SW480 (cell line): Measurements from ENCODE around the gene FAM50A.

Experiments used
- DNase-seq: peaks from one replicate; pipeline ENCODE4 v3.0.0-alpha.2; 2016; ENCODE audit warnings: low spot score

The FAM50A gene

DNA sequence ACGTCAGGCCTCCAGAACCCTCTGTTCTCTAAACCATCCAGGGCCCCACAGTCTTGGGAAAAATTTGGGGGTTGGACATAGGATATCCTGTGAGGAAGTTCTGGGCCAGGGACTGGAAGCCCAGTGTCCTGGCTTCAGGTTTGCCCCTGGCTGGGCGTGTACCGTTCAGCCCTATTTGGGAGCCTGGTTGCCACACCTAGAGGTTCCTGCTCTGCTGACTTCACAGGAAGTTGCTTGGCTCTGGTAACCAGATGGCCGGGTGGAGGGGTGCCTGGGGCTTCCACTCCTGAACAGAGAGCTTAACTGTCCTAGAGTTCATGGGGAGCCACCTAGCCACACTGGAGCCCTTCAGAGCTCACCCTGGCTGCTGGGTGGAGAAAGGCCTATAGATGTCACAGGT lies 31.5 kb upstream of the FAM50A start:
- no peak for DNase-seq

DNA sequence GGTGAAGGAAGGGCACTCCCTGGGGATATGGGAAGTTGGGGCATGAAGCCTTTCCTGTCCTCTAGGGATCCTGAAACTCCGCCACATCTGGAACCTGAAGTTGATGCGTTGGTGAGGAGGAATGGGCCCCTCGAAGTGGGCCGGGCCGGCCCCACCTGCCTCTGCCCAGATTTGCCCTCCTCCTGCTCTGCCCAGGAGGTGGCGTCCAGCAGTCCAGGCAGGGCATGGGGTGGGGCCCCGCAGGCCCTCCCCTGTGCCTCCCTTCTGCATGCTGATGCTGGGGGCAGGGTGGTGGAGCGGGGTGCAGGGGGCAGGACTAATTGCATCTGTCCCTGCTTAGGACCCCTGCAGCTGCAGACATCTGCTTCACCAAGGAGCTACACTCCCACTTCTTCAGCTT lies 30.8 kb upstream of the FAM50A start:
- no peak for DNase-seq

DNA sequence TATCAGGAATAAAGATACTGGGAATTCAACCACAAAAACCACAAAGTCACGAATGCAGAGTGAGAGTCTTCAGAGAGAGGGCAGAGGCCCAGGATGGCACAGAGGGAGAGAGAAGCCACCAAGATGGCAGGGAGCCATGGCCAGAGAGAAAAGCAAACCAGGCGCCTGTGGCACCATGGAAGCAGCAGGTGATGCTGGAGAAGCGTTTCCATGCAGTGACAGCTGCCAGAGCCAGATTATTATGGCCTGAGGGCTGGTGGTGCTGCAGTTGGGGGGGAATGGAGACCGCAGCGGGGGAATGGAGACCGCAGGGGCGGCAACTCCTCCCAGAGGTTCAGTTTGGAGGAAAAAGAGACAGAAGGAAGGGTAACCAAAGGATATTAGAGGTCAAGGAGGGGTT lies 26.8 kb upstream of the FAM50A start:
- DNase-seq: no peak

DNA sequence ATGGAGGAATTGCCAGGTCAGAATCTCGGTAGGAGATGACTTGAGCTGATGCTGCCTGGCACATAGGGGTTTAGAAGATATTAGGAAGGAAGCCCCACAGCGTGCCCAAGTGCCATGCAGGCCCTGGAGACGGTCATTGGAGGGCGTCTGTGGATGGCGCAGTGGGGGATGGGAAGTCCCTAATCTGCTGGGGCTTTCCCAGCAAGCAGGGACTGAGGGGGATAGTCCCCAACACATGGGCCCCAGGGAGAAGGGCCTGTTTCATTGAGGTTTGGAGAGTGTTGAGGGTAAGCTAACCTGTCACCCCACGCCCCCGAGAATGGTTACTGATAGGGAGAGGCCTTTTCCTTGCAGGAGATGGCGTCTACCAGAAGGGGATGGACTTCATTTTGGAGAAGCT lies 24.8 kb upstream of the FAM50A start:
- no peak for DNase-seq

DNA sequence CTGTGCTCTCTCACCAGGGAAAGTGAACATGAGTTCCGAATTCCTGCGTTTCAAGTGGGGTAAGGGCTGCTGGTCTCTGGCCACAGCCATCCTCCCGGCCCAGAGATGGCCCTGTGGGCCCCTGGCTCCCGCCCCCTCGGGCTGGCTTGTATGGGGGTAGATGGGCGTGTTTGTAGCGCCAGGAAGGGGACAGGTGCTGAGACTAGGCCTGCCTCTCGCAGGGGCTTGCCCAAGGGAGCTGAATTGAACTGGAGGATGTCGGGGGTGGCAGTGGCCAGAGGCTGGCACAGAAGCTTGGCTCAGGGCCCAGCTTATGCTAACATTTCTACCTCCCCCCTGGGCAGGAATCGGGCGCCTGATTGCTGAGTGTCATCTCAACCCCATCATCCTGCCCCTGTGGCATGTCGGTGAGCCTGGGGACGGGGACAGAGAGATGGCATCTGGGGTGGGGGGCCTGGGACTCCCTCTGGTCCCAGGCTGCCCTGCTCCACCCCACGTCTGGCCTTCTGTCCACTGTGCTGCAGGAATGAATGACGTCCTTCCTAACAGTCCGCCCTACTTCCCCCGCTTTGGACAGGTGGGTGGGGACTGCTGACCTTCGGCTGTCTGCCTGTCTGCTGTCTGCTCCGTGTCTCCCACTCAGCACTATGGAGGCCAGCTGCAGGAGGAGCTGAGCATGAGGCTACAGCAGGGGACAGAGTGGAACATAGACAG lies 24.1 kb upstream of the FAM50A start:
- no peak for DNase-seq

DNA sequence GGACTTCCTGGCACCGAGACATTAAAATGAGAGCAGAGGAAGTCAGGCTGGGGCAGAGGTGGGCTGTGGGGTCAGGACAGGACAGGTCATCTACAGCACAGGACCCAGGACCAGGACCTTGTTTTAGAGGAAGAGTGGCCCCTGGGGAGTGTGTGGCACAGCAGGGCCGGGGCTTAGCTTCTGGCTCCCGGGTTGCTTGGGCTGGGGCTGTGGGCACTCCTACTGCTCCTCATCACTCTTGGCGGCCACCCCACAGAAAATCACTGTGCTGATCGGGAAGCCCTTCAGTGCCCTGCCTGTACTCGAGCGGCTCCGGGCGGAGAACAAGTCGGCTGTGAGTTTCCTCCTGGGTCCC lies 23.6 kb upstream of the FAM50A start:
- no peak for DNase-seq

DNA sequence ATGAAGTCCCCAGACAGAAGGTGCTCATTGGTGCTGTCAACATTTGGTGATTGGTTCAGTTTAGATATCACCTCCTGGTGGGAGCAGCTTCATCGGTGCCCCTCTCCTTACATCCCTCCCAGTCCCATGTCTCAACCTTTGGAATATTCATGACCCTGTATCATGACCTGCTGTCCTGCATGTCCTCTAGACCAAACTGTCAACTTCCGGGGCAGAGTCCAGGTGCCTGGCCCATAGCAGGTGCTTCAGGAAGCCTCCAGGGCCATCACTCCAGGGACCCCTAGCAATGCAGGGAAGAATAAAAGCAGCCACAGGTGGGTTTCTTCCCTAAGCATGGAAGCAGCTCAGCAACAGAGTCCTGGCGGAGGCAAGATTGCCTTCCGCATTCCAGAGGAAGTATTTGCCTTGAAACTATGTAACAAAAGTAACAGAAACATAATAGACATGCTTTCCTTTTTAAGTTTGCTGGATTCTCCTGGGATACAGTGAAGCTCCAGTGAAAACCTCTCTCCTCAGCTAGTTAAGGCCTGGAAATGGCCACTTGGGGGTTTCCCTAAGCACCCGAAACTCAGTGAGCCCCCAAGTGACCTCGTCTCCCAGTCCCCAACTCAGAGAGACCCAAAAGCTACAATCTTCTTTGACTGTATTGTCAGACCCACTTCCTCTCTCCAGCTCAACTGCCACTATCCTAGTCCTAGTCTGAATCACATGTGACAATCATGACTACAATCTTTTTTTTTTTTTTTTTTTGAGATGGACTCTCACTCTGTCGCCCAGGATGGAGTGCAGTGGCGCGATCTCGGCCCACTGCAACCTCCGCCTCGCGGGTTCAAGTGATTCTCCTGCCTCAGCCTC lies 16.8 kb upstream of the FAM50A start:
- no peak for DNase-seq

DNA sequence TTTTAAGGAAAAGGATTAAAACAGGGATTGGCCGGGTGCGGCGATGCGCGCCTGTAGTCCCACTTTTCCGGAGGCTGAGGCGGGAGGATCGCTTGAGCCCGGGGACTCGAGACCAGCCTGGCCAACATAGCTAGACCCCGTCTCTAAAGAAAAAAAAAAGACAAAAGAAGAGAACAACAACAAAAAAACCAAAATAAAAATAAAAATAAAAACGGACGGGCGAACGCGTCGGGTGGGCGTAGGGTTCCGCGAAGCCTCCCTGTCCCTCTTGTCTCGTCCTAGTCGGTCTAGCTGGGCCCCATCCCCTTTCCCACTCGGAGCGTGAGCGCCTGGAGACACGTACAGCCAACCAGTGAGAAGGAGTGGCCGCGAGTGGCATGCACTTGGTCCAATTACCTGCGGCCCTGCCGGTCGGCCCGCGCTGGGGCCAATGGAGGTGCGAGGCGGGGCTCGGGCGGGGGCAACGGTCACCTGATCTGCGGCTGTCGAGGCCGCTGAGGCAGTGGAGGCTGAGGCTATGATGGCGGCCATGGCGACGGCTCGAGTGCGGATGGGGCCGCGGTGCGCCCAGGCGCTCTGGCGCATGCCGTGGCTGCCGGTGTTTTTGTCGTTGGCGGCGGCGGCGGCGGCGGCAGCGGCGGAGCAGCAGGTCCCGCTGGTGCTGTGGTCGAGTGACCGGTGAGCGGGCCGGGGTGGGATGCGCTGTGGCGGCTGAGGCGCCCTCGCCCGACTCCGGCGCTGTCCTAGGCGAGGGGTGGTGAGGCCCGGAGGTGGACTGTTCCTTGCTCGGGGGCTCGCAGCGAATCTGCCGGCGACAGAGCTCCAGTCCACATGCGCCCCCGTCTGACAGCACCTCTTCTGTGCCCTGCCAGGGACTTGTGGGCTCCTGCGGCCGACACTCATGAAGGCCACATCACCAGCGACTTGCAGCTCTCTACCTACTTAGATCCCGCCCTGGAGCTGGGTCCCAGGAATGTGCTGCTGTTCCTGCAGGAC lies 15.5 kb upstream of the FAM50A start, which contains the start of gene ATP6AP1:
Gene ATP6AP1 (plus strand): TSS at position 502 of the 996 bp plus-strand sequence. CDS start 16 bp downstream, at position 518.
- peak; percentile 92 for DNase-seq

DNA sequence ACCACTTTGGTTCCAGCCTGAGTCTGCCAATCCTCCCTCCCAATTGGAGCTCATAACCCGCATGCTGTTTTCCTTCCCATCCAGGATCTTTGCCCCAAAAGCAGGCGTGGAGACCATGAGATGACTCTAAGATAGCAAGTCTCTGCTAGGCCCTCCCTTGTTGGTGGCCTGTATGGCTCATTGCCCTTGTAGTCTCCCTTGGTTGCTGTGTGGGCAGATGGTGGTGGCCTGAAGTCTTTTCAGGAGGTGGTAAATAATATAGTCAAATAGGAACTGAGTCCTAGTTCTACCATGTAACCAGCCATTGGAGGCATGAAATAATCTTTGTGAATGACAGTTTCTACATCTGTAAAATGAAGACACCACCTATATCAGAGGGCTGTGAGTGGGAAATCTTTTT lies 14.2 kb upstream of the FAM50A start:
- DNase-seq: no peak

DNA sequence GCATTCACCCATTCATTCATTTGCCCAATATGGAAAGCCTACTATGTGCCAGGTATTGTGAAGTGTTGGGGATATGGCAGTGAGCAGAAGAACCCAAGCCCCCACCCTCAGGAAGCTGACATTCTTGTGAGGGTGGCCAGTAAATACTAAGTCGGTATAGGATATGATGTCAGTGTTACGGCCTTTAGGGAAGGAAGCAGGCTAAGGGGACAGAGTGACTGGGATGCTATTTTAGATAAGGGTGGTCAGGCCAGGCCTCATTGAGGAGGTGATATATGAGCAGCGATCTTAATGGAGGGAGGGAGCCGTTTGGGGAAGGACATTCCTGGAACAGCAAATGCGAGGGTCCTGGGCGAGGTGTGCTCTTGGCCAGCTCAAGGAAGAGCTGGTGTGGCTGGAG lies 13.5 kb upstream of the FAM50A start:
- DNase-seq: no peak

DNA sequence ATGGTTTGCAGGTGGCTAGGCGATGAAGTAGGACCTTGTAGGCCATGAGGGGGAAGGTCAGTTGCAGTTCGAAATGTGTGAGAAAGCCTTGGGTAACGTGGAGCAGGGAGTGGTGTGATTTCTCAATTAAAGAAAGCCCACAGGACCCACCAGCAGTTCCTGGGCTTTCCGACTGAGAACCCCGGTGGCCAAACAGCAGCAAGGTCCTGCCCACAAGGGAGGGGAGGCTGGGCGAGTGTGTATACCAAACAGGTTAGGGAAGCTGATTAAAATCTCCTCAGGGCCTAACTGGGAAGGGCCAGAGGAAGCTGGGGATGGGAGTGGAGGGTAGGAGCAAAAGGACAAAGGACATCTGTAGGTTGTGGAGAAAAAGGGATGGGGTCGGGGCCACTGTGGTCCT lies 13.0 kb upstream of the FAM50A start:
- DNase-seq: no peak

DNA sequence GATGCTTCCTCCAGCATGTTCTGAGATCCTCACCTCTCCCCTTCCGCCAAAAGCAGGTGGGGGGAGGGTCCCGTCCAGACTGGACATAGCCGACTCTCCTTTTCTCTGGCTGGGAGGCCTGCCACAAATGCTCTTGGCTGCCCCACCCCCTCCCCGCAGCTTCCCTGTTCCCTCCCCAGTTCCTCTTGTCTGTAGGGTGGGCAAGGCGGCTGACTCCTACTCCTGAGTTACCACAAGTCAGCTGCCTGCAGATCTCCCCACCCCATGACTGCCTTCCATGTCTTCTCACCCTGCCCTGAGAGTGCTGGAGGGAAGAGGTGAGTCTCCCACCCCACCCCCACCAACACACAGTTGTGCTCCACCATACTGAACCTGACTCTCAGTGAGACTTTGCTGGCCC lies 12.6 kb upstream of the FAM50A start:
- DNase-seq: no peak

DNA sequence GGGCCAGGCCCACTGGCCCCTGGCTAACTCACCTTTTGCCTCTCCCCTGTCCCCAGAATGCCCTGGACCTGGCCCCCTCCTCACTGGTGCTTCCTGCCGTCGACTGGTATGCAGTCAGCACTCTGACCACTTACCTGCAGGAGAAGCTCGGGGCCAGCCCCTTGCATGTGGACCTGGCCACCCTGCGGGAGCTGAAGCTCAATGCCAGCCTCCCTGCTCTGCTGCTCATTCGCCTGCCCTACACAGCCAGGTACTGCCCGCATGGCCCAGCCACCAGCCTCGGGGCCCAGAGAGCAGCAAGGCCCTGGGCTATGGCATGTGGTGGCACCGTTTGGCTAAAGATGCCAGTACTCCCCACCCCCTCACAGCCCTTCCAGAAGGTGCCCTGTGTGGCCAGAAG lies 11.7 kb upstream of the FAM50A start:
- DNase-seq: no peak

DNA sequence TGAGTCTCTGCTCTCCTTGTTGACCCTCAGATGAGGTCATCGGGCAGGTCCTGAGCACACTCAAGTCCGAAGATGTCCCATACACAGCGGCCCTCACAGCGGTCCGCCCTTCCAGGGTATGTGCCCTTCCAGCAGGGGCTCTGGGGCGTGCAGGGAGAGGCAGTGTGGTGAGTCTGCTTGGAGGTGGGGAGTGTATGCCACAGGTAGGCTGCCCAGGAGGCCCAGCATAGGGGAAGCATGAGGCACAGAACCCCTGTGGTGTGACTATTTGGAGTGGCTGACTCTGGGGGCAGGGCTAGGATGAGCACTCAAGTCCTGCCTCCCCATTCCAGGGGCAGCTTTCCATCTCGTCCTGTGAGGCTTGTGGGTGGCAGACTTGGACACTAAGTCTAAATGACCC lies 10.3 kb upstream of the FAM50A start:
- DNase-seq: no peak

DNA sequence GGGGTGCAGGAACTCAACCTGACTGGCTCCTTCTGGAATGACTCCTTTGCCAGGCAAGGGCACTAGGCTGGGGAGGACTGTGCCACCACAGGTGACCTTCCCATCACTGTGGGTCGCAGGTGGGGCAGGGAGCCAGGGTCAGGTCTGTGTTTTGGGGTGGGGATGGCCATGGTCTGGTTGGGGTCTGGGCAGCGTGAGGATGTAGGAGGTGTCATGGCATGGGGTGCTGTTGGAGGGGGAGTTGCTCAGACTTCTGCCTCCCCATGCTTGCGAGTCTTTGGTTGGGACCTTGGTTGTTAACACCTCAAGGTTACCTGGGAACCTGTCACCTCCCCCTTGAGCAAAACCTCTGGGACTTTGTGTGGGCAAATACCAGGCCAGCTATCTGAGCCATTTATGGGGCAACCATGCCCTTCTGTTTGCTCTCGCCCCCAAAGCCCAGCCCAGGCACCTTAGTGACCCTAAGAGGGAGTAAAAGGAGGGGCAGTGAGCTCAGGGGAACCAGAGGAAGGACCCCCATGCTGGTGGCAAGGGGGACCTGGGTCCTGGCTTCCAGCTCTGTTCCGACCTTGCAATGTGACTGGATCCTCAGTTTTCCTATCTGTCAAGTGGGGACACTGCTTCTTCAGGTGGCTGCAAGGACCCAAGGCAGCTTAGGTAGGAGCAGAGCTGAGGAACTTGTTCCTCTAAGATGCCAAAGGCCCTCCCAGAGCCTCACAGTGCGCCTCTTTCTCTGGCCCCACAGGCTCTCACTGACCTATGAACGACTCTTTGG lies 9.4 kb upstream of the FAM50A start:
- DNase-seq: no peak

DNA sequence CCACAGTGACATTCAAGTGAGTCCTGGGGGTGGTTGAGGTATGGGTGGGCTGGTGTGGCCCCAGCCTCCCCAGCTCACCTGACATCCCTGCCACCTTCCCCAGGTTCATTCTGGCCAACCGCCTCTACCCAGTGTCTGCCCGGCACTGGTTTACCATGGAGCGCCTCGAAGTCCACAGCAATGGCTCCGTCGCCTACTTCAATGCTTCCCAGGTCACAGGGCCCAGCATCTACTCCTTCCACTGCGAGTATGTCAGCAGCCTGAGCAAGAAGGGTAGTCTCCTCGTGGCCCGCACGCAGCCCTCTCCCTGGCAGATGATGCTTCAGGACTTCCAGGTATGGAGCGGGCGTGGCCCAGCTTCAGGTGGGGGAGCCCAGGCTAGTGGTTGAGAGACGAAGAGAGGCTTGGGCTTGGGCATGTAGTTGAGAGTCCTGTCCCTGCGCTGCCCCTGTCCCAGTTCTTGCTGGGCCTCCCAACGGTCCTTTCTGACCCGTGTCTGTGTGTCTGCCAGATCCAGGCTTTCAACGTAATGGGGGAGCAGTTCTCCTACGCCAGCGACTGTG lies 8.7 kb upstream of the FAM50A start:
- no peak for DNase-seq

DNA sequence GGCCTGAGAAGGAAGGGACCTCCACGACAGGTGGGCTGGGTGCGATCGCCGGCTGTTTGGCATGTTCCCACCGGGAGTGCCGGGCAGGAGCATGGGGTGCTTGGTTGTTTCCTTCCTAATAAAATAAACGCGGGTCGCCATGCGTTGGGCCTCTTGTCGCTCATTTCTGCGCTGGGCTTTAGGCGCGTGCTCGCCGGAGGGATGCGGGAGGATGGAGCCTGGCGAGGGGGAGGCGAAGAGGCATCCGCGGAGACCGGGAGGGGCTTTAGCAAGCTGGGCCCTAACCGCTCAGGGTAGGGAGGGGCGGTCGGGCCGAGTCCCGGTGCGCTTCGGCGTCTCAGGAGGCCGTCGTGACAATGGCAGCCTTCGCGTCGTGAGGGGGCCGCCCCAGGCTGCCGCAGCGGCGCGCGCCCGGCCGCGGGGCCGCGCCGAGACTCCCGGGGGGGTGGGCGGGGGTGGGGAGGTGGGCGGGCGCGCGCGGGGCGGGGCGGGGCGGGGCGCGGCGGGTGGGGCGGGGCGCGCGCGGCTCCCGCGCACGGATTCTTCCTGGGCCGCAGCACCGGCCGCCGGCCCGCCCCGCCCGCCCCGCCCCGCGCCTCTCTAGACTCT lies 7.5 kb upstream of the FAM50A start:
- DNase-seq: no peak

DNA sequence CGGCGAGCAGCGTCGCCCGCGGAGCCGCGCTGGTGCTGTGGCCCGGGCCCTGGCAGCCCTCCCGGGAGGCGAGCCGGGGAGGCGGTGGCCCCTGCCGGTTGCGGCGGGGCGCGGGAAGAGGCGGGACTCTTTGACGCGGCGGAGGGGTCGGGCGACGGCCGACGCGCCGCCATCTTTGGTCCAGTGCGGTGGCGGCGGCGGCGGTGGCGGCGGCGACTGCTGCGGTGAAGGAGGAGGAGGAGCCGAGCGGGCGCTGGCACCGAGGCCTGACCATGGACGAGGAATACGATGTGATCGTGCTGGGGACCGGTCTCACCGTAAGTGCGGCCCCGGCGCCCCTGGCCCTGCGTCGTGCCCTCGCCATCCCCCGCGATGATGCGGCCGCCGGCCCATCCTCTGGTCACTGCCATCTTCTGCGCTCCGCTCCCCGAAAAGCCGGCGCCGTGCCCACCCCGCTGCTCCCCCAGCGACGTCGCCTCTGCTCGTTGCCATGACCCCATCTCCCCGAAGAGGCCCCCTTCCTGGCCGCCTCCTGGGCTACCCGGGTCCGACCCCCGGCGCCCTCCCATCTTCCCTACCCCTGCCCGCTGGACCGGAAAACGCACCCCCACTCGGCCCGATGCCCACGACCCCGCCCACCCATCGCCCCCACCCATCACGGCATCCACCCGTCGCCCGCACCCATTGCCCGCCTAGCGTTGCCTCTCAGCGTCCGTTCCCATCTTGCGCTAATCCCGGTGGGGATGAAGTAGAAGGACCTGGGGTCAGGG lies 6.8 kb upstream of the FAM50A start, which contains the start of gene GDI1:
Gene GDI1 (plus strand): TSS at position 172 of the 770 bp plus-strand sequence. CDS start 101 bp downstream, at position 273.
- peak; percentile 32 for DNase-seq

DNA sequence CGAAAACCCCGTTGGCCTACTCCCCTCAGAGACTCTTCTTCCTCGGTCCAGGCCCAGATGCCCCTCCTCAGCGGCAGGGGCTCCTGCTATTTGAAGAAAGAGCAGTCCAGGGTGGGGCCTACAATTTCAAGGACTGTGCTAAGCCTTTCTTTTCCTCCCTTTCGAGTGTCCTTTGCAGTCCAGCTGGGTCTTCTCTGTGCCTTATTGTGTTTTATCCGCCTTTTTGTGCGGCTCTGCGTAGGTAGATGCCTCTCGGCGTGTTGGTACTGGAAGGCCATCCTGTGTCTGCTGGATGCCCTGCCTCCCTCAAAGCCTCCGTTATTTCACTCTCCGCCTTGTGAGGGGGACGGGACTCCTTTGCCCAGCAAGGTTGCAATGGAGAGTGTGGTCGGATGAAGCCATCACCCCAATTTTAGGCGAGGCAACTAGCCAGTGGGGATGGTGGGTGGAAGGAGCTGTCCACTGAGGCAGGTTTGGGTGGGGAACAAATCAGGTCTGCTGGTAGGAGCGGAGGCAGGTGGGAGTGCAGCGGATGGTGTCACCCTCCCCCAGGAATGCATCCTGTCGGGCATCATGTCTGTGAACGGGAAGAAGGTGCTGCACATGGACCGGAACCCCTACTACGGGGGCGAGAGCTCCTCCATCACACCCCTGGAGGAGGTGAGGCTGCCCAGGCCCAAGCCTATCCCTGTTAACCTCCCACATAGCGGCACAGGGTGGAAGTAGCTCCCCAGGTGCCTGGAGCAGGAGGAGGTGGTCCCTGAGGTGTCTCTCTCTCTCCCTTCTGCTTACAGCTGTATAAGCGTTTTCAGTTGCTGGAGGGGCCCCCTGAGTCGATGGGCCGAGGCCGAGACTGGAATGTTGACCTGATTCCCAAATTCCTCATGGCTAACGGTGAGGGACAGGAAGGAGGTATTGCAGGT lies 5.7 kb upstream of the FAM50A start:
- DNase-seq: no peak
